Keratinocyte (primary cell): Measurements from ENCODE around the gene COX6B2.

Experiments
- EZH2 ChIP-seq: IDR thresholded peaks from one replicate; pipeline ENCODE4 v1.6.1; 2012; ENCODE audit warnings: inconsistent platforms, mild to moderate bottlenecking, low read length, moderate library complexity
- TF ChIP-seq, protein P1 (sequence below), 3 experiments: IDR thresholded peaks in 1 of 3; conservative IDR thresholded peaks in 1 of 3; optimal IDR thresholded peaks in 1 of 3; 2 replicates in 2 of 3; 3 replicates in 1 of 3; pipeline versions ENCODE3 to v1.5.1; 2011; ENCODE audit warnings: low read length in 3 of 3, mild to moderate bottlenecking in 3 of 3, moderate library complexity in 2 of 3, control low read depth in 1 of 3, inconsistent platforms in 1 of 3; ENCODE audit not compliant: insufficient read depth in 2 of 3; ENCODE audit errors: extremely low read depth in 1 of 3

DNA sequence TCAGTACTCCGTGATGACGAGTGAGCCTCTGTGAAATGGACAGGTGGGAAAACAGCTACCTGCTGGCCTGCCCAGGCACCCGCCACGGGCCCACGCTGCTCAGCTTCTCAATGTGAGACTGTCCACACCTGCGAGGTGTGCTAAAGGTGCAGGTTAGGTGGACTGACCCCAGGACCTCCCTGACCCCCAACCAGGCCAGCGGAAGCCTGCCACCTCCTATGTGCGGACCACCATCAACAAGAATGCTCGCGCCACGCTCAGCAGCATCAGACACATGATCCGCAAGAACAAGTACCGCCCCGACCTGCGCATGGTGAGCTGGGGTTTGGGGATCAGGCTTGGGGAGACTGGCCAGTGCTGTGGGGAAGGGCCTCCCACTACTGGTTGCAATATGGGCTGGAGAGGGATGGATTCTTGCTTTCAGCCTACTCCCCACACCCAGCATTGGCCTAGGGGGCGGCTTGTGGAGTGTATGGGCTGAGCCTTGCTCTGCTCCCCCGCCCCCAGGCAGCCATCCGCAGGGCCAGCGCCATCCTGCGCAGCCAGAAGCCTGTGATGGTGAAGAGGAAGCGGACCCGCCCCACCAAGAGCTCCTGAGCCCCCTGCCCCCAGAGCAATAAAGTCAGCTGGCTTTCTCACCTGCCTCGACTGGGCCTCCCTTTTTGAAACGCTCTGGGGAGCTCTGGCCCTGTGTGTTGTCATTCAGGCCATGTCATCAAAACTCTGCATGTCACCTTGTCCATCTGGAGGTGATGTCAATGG lies 33.4 kb upstream of the COX6B2 start:
- TF ChIP-seq, protein P1, sequence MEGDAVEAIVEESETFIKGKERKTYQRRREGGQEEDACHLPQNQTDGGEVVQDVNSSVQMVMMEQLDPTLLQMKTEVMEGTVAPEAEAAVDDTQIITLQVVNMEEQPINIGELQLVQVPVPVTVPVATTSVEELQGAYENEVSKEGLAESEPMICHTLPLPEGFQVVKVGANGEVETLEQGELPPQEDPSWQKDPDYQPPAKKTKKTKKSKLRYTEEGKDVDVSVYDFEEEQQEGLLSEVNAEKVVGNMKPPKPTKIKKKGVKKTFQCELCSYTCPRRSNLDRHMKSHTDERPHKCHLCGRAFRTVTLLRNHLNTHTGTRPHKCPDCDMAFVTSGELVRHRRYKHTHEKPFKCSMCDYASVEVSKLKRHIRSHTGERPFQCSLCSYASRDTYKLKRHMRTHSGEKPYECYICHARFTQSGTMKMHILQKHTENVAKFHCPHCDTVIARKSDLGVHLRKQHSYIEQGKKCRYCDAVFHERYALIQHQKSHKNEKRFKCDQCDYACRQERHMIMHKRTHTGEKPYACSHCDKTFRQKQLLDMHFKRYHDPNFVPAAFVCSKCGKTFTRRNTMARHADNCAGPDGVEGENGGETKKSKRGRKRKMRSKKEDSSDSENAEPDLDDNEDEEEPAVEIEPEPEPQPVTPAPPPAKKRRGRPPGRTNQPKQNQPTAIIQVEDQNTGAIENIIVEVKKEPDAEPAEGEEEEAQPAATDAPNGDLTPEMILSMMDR (optimal IDR thresholded peaks at IDR 0.05 in 1 of 3, IDR thresholded peaks at IDR 0.05 in 1 of 3, conservative IDR thresholded peaks at IDR 0.05 in 1 of 3; ENCODE audit: extremely low read depth in 1 of 3, insufficient read depth in 2 of 3, low read length in 3 of 3), result no peak
- TF ChIP-seq EZH2, result no peak
